KMS-11 (cell line): Measurements from ENCODE around the gene UBR4.

ENCODE experiments used
- H2AFZ ChIP-seq: fragments of 200-600 bp; sonication (generic); 2 replicates; pipeline ENCODE4 v1.6.1; 2016; ENCODE audit warnings: antibody characterized with exemption, mixed run types, low read depth
- H3K27ac ChIP-seq: fragments of 200-600 bp; sonication (generic); 2 replicates; pipeline ENCODE4 v1.6.1; 2016; ENCODE audit warnings: mild to moderate bottlenecking, mixed run types
- H3K27me3 ChIP-seq: fragments of 200-600 bp; sonication (generic); 2 replicates; pipeline ENCODE4 v1.6.1; 2017; ENCODE audit warnings: mild to moderate bottlenecking, low read depth, mixed run types, moderate library complexity; ENCODE audit not compliant: insufficient read depth
- H3K36me3 ChIP-seq: fragments of 200-600 bp; sonication (generic); 2 replicates; pipeline ENCODE4 v1.6.1; 2017; ENCODE audit warnings: mild to moderate bottlenecking, mixed run types; ENCODE audit not compliant: insufficient read depth
- H3K4me1 ChIP-seq: fragments of 200-600 bp; sonication (generic); 2 replicates; pipeline ENCODE4 v1.6.1; 2016; ENCODE audit warnings: mild to moderate bottlenecking, low read depth, mixed run types; ENCODE audit not compliant: poor library complexity, severe bottlenecking
- H3K4me2 ChIP-seq: fragments of 200-600 bp; sonication (generic); 2 replicates; pipeline ENCODE4 v1.7.0; 2016; ENCODE audit warnings: mild to moderate bottlenecking, mixed run types
- H3K4me3 ChIP-seq: fragments of 200-600 bp; sonication (generic); IDR thresholded peaks from 2 replicates; pipeline ENCODE4 v1.6.1; 2017; ENCODE audit warnings: low read depth, low read length, mixed read lengths; ENCODE audit not compliant: insufficient read depth
- H3K79me2 ChIP-seq: fragments of 200-600 bp; sonication (generic); 2 replicates; pipeline ENCODE4 v1.6.1; 2016; ENCODE audit warnings: low read depth, mixed run types; ENCODE audit not compliant: insufficient read depth
- H3K9ac ChIP-seq: fragments of 200-600 bp; sonication (generic); 2 replicates; pipeline ENCODE4 v1.6.1; 2016; ENCODE audit warnings: mild to moderate bottlenecking, mixed run types
- H4K20me1 ChIP-seq: fragments of 200-600 bp; sonication (generic); 2 replicates; pipeline ENCODE4 v1.6.1; 2016; ENCODE audit warnings: mild to moderate bottlenecking, mixed run types; ENCODE audit not compliant: insufficient read depth
- CTCF ChIP-seq: fragments of 200-600 bp; sonication (generic); conservative IDR thresholded peaks from 2 replicates; pipeline ENCODE4 v1.6.1; 2017; ENCODE audit warnings: low read depth, mild to moderate bottlenecking, antibody characterized with exemption, low read length, moderate library complexity, mixed read lengths

UBR4 gene

GRCh38 chr1:19112891-19113696 lies 97.0 kb downstream of the UBR4 start:
- no peaks in the 10 kb centered on the region for H3K4me1 ChIP-seq
- no peak overlapping the region for H3K4me3 ChIP-seq
- H2AFZ ChIP-seq: no peak overlapping the region
- no peaks in the 10 kb centered on the region for H3K27me3 ChIP-seq
- H3K27ac ChIP-seq: no peak overlapping the region
- no peaks in the 10 kb centered on the region for H4K20me1 ChIP-seq
- peaks cover 11% of the 10 kb centered on the region; the same call in 1 of the 2 replicates for H3K36me3 ChIP-seq
- no peaks in the 10 kb centered on the region for H3K79me2 ChIP-seq
- H3K9ac ChIP-seq: no peak overlapping the region
- H3K4me2 ChIP-seq: no peak overlapping the region
- no peak for TF ChIP-seq CTCF

DNA sequence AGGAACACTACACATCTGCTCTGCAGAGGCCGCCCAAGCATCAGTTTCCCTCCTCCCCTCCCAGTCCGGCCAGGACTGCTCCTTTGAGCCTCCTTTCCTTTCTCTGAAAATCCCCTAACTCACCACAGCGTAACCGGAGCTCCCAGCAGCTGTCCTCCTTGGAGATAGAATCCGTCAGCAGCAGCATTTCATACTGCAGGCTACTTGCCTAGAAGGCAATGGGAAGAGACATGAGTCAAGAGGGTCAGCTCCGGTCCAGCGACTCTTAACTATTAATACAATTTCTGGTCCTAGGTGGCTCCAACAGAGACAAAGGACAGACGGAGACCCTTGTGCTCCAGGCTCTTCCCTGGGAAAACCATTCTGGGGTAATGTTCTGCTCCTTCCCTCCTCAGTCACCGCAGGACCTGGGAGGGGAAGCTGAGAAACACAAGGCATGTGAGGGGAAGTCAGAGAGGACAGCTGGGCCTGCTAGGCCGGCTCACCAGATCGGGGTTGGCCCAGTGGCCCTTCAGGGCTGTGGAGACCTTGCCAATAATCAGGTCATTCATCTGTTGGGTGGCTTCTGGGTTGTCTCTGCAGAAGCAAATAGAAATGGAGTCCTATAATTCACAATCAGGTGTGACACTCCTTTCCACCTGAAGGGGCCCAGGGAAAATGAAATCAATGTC lies 99.7 kb downstream of the UBR4 start:
- no peak overlapping the region for H3K27ac ChIP-seq
- H3K4me1 ChIP-seq: no peaks in the 10 kb centered on the region
- H3K4me2 ChIP-seq: no peak overlapping the region
- H3K9ac ChIP-seq: no peak overlapping the region
- H2AFZ ChIP-seq: no peak overlapping the region
- no peaks in the 10 kb centered on the region for H4K20me1 ChIP-seq
- no peaks in the 10 kb centered on the region for H3K27me3 ChIP-seq
- TF ChIP-seq CTCF: no peak
- H3K4me3 ChIP-seq: no peak overlapping the region
- no peaks in the 10 kb centered on the region for H3K79me2 ChIP-seq
- peaks cover 4% of the 10 kb centered on the region; the same call in 1 of the 2 replicates for H3K36me3 ChIP-seq

DNA sequence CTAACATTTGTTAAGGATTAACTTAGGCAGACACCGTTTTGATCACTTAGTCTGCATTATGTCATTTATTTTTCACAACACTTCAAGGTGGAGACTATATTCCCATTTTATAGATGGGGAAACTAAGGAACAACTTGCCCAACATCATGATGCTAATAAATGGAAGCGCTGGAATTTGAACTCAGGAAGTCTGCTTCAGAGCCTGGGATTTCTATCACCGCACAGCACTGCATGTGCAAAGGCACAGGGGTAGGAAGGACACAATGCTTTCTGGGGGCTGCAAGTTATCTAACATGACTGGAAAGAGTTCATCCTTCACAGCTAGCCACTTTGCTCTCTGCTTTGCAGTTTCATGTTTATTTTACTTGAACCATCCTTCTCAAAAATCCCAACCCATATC lies 100.5 kb downstream of the UBR4 start:
- H3K79me2 ChIP-seq: no peaks in the 10 kb centered on the region
- H2AFZ ChIP-seq: no peak overlapping the region
- H4K20me1 ChIP-seq: no peaks in the 10 kb centered on the region
- no peak overlapping the region for H3K4me2 ChIP-seq
- TF ChIP-seq CTCF: no peak
- no peak overlapping the region for H3K9ac ChIP-seq
- H3K27ac ChIP-seq: no peak overlapping the region
- H3K36me3 ChIP-seq: peaks cover 4% of the 10 kb centered on the region; the same call in 1 of the 2 replicates
- no peaks in the 10 kb centered on the region for H3K27me3 ChIP-seq
- H3K4me1 ChIP-seq: no peaks in the 10 kb centered on the region
- H3K4me3 ChIP-seq: no peak overlapping the region

GRCh38 chr1:19101244-19101643 lies 108.8 kb downstream of the UBR4 start:
- Histone ChIP-seq H3K4me3 (no peak overlapping the region), H3K9ac (no peak overlapping the region)

More at GRCh38 chr1:19101244-19101643, 108.8 kb downstream of the UBR4 start:
- H4K20me1 ChIP-seq: no peaks in the 10 kb centered on the region
- no peak overlapping the region for H3K27ac ChIP-seq
- no peak overlapping the region for H2AFZ ChIP-seq
- H3K4me2 ChIP-seq: no peak overlapping the region
- no peak for TF ChIP-seq CTCF
- no peaks in the 10 kb centered on the region for H3K4me1 ChIP-seq
- peaks cover 11% of the 10 kb centered on the region; the same call in 1 of the 2 replicates for H3K36me3 ChIP-seq
- no peaks in the 10 kb centered on the region for H3K79me2 ChIP-seq
- H3K27me3 ChIP-seq: no peaks in the 10 kb centered on the region
